Progenitor cell of endocrine pancreas (in vitro differentiated cells): Measurements from ENCODE around the gene SUMF1. TPM values are rescaled to one million over a fixed set of nuclear protein-coding genes. Genes with fewer than 3 reads are reported as not detected.

ENCODE experiments used
- DNase-seq: peaks from one replicate; pipeline ENCODE4 v3.0.0; 2021; ENCODE audit warnings: low spot score; ENCODE audit not compliant: unreplicated experiment
- H3K27ac Mint-ChIP-seq: 2 replicates; pipeline ENCODE4 v1.8.0; 2021; ENCODE audit warnings: mild to moderate bottlenecking, moderate library complexity, mixed read lengths
- H3K27me3 Mint-ChIP-seq: 2 replicates; pipeline ENCODE4 v1.8.0; 2021; ENCODE audit warnings: mixed read lengths
- H3K36me3 Mint-ChIP-seq: 2 replicates; pipeline ENCODE4 v1.8.0; 2022; ENCODE audit warnings: mixed read lengths; ENCODE audit not compliant: insufficient read depth
- H3K4me1 Mint-ChIP-seq: 2 replicates; pipeline ENCODE4 v1.8.0; 2021; ENCODE audit warnings: low read depth, mixed read lengths
- H3K4me3 Mint-ChIP-seq: 2 replicates; pipeline ENCODE4 v1.8.0; 2021; ENCODE audit warnings: low read depth, mild to moderate bottlenecking, moderate library complexity, mixed read lengths
- H3K9me3 Mint-ChIP-seq: 2 replicates; pipeline ENCODE4 v1.8.0; 2021; ENCODE audit warnings: low read depth, mixed read lengths
- CTCF ChIP-seq: fragments of 200-600 bp; sonication (generic); IDR thresholded peaks from one replicate; pipeline ENCODE4 v1.5.0; 2021; ENCODE audit warnings: antibody characterized with exemption, mild to moderate bottlenecking; ENCODE audit not compliant: unreplicated experiment
- total RNA-seq: library from RNA; stranded (reverse); gene quantifications from 2 replicates; pipeline ENCODE4 v1.2.1, GENCODE V29; 2021

The SUMF1 gene
- total RNA-seq, 1 donor from 2014 or later, result 25.0 TPM

- Mint-ChIP-seq H3K4me1 (no peaks in the 10 kb centered on the region), H3K27me3 (no peaks in the 10 kb centered on the region), H3K27ac (no peak overlapping the region), H3K9me3 (no peaks in the 10 kb centered on the region), H3K36me3 (peaks cover 2% of the 10 kb centered on the region), H3K4me3 (no peak overlapping the region)
- no peak for DNase-seq
- no peak for TF ChIP-seq CTCF
Observed at GRCh38 chr3:4398941-4399245, 68.2 kb downstream of the SUMF1 start.

GRCh38 chr3:4398120-4398940 lies 68.7 kb downstream of the SUMF1 start:
- no peak for DNase-seq
- Mint-ChIP-seq H3K4me1 (no peaks in the 10 kb centered on the region), H3K36me3 (peaks cover 2% of the 10 kb centered on the region), H3K27me3 (no peaks in the 10 kb centered on the region), H3K9me3 (no peaks in the 10 kb centered on the region), H3K27ac (no peak overlapping the region), H3K4me3 (no peak overlapping the region)
- TF ChIP-seq CTCF, result no peak

- no peaks in the 10 kb centered on the region for H3K4me1 Mint-ChIP-seq
- TF ChIP-seq CTCF, result no peak
- H3K4me3 Mint-ChIP-seq, result no peak overlapping the region
Observed at GRCh38 chr3:4397466-4397865, 69.6 kb downstream of the SUMF1 start.

GRCh38 chr3:4396542-4396941 lies 70.5 kb downstream of the SUMF1 start:
- Mint-ChIP-seq H3K4me1 (no peaks in the 10 kb centered on the region), H3K4me3 (no peak overlapping the region), H3K9me3 (no peaks in the 10 kb centered on the region), H3K27me3 (no peaks in the 10 kb centered on the region), H3K36me3 (peaks cover 2% of the 10 kb centered on the region), H3K27ac (no peak overlapping the region)
- no peak for DNase-seq
- no peak for TF ChIP-seq CTCF

More at GRCh38 chr3:4397466-4397865, 69.6 kb downstream of the SUMF1 start:
- Mint-ChIP-seq H3K9me3 (no peaks in the 10 kb centered on the region), H3K27ac (no peak overlapping the region), H3K36me3 (peaks cover 2% of the 10 kb centered on the region), H3K27me3 (no peaks in the 10 kb centered on the region)
- DNase-seq, result no peak

- TF ChIP-seq CTCF, result no peak
- no peak for DNase-seq
- no peaks in the 10 kb centered on the region for H3K9me3 Mint-ChIP-seq
- H3K4me3 Mint-ChIP-seq, result no peak overlapping the region
- H3K4me1 Mint-ChIP-seq, result no peaks in the 10 kb centered on the region
- H3K27ac Mint-ChIP-seq, result no peak overlapping the region
- peaks cover 1% of the 10 kb centered on the region for H3K36me3 Mint-ChIP-seq
- H3K27me3 Mint-ChIP-seq, result no peaks in the 10 kb centered on the region
Observed at GRCh38 chr3:4396006-4396405, 71.1 kb downstream of the SUMF1 start.
